ENCODE data around the gene CHST12.
"Not testable (repeated sequence)": the region's sequence is repeated elsewhere in the genome, so short reads cannot be mapped to it uniquely, and the experiment has no call there.

- not testable (repeated sequence) for TF ChIP-seq EP300 (IDR thresholded peaks at IDR 0.05); MYC (IDR thresholded peaks at IDR 0.05; ENCODE audit: borderline replicate concordance, low read length); SREBF2 (IDR thresholded peaks at IDR 0.05)
Observed at GRCh38 chr7:2453849-2454248, 50.4 kb downstream of the CHST12 start.

All from A549 (cell line).